ENCODE data around the gene DPEP2. TPM values are rescaled to one million over a fixed set of nuclear protein-coding genes. Genes with fewer than 3 reads are reported as not detected.
"Not testable (repeated sequence)": the region's sequence is repeated elsewhere in the genome, so short reads cannot be mapped to it uniquely, and the experiment has no call there.

The DPEP2 gene
- 0.22 TPM for polyA plus RNA-seq (2013, experiment 1 of 2)
- 0.71 TPM for polyA plus RNA-seq (2013, experiment 2 of 2)

GRCh38 chr16:67998779-67999688 lies at the start of gene DPEP2:
Gene DPEP2, minus strand, starts transcription at chr16:67999484. Its CDS starts 6,272 bp downstream, at chr16:67993212.
- H3K36me3 ChIP-seq (ENCODE audit: control insufficient read depth, insufficient read depth, low read length); H3K4me1 ChIP-seq (ENCODE audit: control insufficient read depth, insufficient read depth, low read length, poor library complexity, severe bottlenecking); H3K4me3 ChIP-seq (ENCODE audit: extremely low read depth, insufficient read depth, low read length, poor library complexity, severe bottlenecking); H3K9me3 ChIP-seq (ENCODE audit: control insufficient read depth, low read length); H3K27ac ChIP-seq (ENCODE audit: low read depth, low read length, severe bottlenecking): not testable (repeated sequence)
- 92 to 97% methylated on average over 3 to 12 of the region's 18 CpGs for WGBS, 2 experiments (ENCODE audit: insufficient coverage in 2 of 2)

GRCh38 chr16:68047987-68048386 lies 48.7 kb upstream of the DPEP2 start:
- Histone ChIP-seq H3K4me1 (ENCODE audit: control insufficient read depth, insufficient read depth, low read length, poor library complexity, severe bottlenecking) (no peaks in the 10 kb centered on the region), H3K27ac (ENCODE audit: low read depth, low read length, severe bottlenecking) (no peak overlapping the region), H3K4me3 (ENCODE audit: extremely low read depth, insufficient read depth, low read length, poor library complexity, severe bottlenecking) (no peak overlapping the region), H3K9me3 (ENCODE audit: control insufficient read depth, low read length) (no peaks in the 10 kb centered on the region), H3K36me3 (ENCODE audit: control insufficient read depth, insufficient read depth, low read length) (peaks cover 30% of the 10 kb centered on the region)
- WGBS, 2 experiments (ENCODE audit: insufficient coverage in 2 of 2): 100% methylated on average over 1 to 2 of the region's 2 CpGs

GRCh38 chr16:68046106-68046505 lies 46.8 kb upstream of the DPEP2 start:
- 88 to 94% methylated on average over 4 to 5 of the region's 7 CpGs for WGBS, 2 experiments (ENCODE audit: insufficient coverage in 2 of 2)
- Histone ChIP-seq H3K9me3 (ENCODE audit: control insufficient read depth, low read length) (no peaks in the 10 kb centered on the region), H3K4me1 (ENCODE audit: control insufficient read depth, insufficient read depth, low read length, poor library complexity, severe bottlenecking) (no peaks in the 10 kb centered on the region), H3K4me3 (ENCODE audit: extremely low read depth, insufficient read depth, low read length, poor library complexity, severe bottlenecking) (no peak overlapping the region), H3K36me3 (ENCODE audit: control insufficient read depth, insufficient read depth, low read length) (peaks cover 25% of the 10 kb centered on the region), H3K27ac (ENCODE audit: low read depth, low read length, severe bottlenecking) (no peak overlapping the region)

- Histone ChIP-seq H3K27ac (ENCODE audit: low read depth, low read length, severe bottlenecking) (no peak overlapping the region), H3K9me3 (ENCODE audit: control insufficient read depth, low read length) (no peaks in the 10 kb centered on the region), H3K36me3 (ENCODE audit: control insufficient read depth, insufficient read depth, low read length) (peaks cover 30% of the 10 kb centered on the region), H3K4me1 (ENCODE audit: control insufficient read depth, insufficient read depth, low read length, poor library complexity, severe bottlenecking) (no peaks in the 10 kb centered on the region), H3K4me3 (ENCODE audit: extremely low read depth, insufficient read depth, low read length, poor library complexity, severe bottlenecking) (no peak overlapping the region)
- no CpG with 5 or more reads among the region's 2 CpGs for WGBS, 2 experiments (ENCODE audit: insufficient coverage in 2 of 2)
Observed at GRCh38 chr16:68041783-68042182, 42.5 kb upstream of the DPEP2 start.

GRCh38 chr16:68040506-68041288 lies 41.4 kb upstream of the DPEP2 start:
- H3K27ac ChIP-seq (ENCODE audit: low read depth, low read length, severe bottlenecking): no peak overlapping the region
- H3K36me3 ChIP-seq (ENCODE audit: control insufficient read depth, insufficient read depth, low read length): peaks cover 26% of the 10 kb centered on the region
- H3K4me1 ChIP-seq (ENCODE audit: control insufficient read depth, insufficient read depth, low read length, poor library complexity, severe bottlenecking): no peaks in the 10 kb centered on the region
- H3K4me3 ChIP-seq (ENCODE audit: extremely low read depth, insufficient read depth, low read length, poor library complexity, severe bottlenecking): no peak overlapping the region
- no peaks in the 10 kb centered on the region for H3K9me3 ChIP-seq (ENCODE audit: control insufficient read depth, low read length)
- WGBS, 2 experiments (ENCODE audit: insufficient coverage in 2 of 2): 98 to 100% methylated on average over 1 to 7 of the region's 14 CpGs

GRCh38 chr16:68037841-68038597 lies 38.7 kb upstream of the DPEP2 start:
- H3K36me3 ChIP-seq (ENCODE audit: control insufficient read depth, insufficient read depth, low read length): peaks cover 26% of the 10 kb centered on the region
- H3K9me3 ChIP-seq (ENCODE audit: control insufficient read depth, low read length): no peaks in the 10 kb centered on the region
- no peak overlapping the region for H3K4me3 ChIP-seq (ENCODE audit: extremely low read depth, insufficient read depth, low read length, poor library complexity, severe bottlenecking)
- no peak overlapping the region for H3K27ac ChIP-seq (ENCODE audit: low read depth, low read length, severe bottlenecking)
- H3K4me1 ChIP-seq (ENCODE audit: control insufficient read depth, insufficient read depth, low read length, poor library complexity, severe bottlenecking): no peaks in the 10 kb centered on the region
- WGBS, 2 experiments (ENCODE audit: insufficient coverage in 2 of 2): 90 to 95% methylated on average over 7 to 9 of the region's 9 CpGs

- H3K4me3 ChIP-seq (ENCODE audit: extremely low read depth, insufficient read depth, low read length, poor library complexity, severe bottlenecking): no peak overlapping the region
- H3K9me3 ChIP-seq (ENCODE audit: control insufficient read depth, low read length): no peaks in the 10 kb centered on the region
- H3K27ac ChIP-seq (ENCODE audit: low read depth, low read length, severe bottlenecking): no peak overlapping the region
- peaks cover 5% of the 10 kb centered on the region for H3K4me1 ChIP-seq (ENCODE audit: control insufficient read depth, insufficient read depth, low read length, poor library complexity, severe bottlenecking)
- 100% methylated on average over 1 of the region's 2 CpGs for WGBS, 2 experiments (ENCODE audit: insufficient coverage in 2 of 2)
- peaks cover 22% of the 10 kb centered on the region for H3K36me3 ChIP-seq (ENCODE audit: control insufficient read depth, insufficient read depth, low read length)
Observed at GRCh38 chr16:68035227-68035626, 35.9 kb upstream of the DPEP2 start.

- 93 to 100% methylated on average over 2 of the region's 2 CpGs for WGBS, 2 experiments (ENCODE audit: insufficient coverage in 2 of 2)
- Histone ChIP-seq H3K27ac (ENCODE audit: low read depth, low read length, severe bottlenecking) (no peak overlapping the region), H3K36me3 (ENCODE audit: control insufficient read depth, insufficient read depth, low read length) (peaks cover 19% of the 10 kb centered on the region), H3K9me3 (ENCODE audit: control insufficient read depth, low read length) (no peaks in the 10 kb centered on the region), H3K4me3 (ENCODE audit: extremely low read depth, insufficient read depth, low read length, poor library complexity, severe bottlenecking) (no peak overlapping the region), H3K4me1 (ENCODE audit: control insufficient read depth, insufficient read depth, low read length, poor library complexity, severe bottlenecking) (peaks cover 5% of the 10 kb centered on the region)
Observed at GRCh38 chr16:68033101-68033500, 33.8 kb upstream of the DPEP2 start.

- WGBS, 2 experiments (ENCODE audit: insufficient coverage in 2 of 2): 90 to 100% methylated on average over 2 of the region's 2 CpGs
- H3K4me1 ChIP-seq (ENCODE audit: control insufficient read depth, insufficient read depth, low read length, poor library complexity, severe bottlenecking): peaks cover 5% of the 10 kb centered on the region
- no peak overlapping the region for H3K27ac ChIP-seq (ENCODE audit: low read depth, low read length, severe bottlenecking)
- H3K4me3 ChIP-seq (ENCODE audit: extremely low read depth, insufficient read depth, low read length, poor library complexity, severe bottlenecking): no peak overlapping the region
- no peaks in the 10 kb centered on the region for H3K9me3 ChIP-seq (ENCODE audit: control insufficient read depth, low read length)
- peaks cover 23% of the 10 kb centered on the region for H3K36me3 ChIP-seq (ENCODE audit: control insufficient read depth, insufficient read depth, low read length)
Observed at GRCh38 chr16:68031951-68032350, 32.7 kb upstream of the DPEP2 start.

- not testable (repeated sequence) for H3K9me3 ChIP-seq (ENCODE audit: control insufficient read depth, low read length); H3K4me3 ChIP-seq (ENCODE audit: extremely low read depth, insufficient read depth, low read length, poor library complexity, severe bottlenecking); H3K4me1 ChIP-seq (ENCODE audit: control insufficient read depth, insufficient read depth, low read length, poor library complexity, severe bottlenecking); H3K27ac ChIP-seq (ENCODE audit: low read depth, low read length, severe bottlenecking)
- WGBS, 2 experiments (ENCODE audit: insufficient coverage in 2 of 2): 78 to 93% methylated on average over 5 of the region's 6 CpGs
- H3K36me3 ChIP-seq (ENCODE audit: control insufficient read depth, insufficient read depth, low read length): peaks cover 30% of the 10 kb centered on the region
Observed at GRCh38 chr16:68030108-68030507, 30.8 kb upstream of the DPEP2 start.

All from mesodermal cell (in vitro differentiated cells).